HG02943 (cell line): Measurements from ENCODE around the gene TBR1.

ENCODE experiments used
- ATAC-seq: cut with Tn5 transposase; IDR thresholded peaks from one replicate; pipeline ENCODE4 v1.9.1; 2021; ENCODE audit warnings: mild to moderate bottlenecking, low read depth, moderate library complexity; ENCODE audit not compliant: unreplicated experiment

TBR1 gene

GRCh38 chr2:161415987-161416707, at the start of gene TBR1:
TSS of gene TBR1 (plus strand) at chr2:161416297. CDS start at chr2:161416411, 114 bp downstream.
- no peak for ATAC-seq

- ATAC-seq: no peak
Observed at GRCh38 chr2:161367675-161368074, 48.4 kb upstream of the TBR1 start.

- ATAC-seq: no peak
Observed at GRCh38 chr2:161369311-161369710, 46.8 kb upstream of the TBR1 start.

GRCh38 chr2:161370981-161371380, 45.1 kb upstream of the TBR1 start:
- ATAC-seq: no peak

- no peak for ATAC-seq
Observed at GRCh38 chr2:161371869-161372268, 44.2 kb upstream of the TBR1 start.

- ATAC-seq: no peak
Observed at GRCh38 chr2:161373942-161374341, 42.2 kb upstream of the TBR1 start.

GRCh38 chr2:161374446-161374845, 41.7 kb upstream of the TBR1 start:
- no peak for ATAC-seq

- no peak for ATAC-seq
Observed at GRCh38 chr2:161379740-161380139, 36.4 kb upstream of the TBR1 start.

- ATAC-seq: no peak
Observed at GRCh38 chr2:161381546-161381945, 34.6 kb upstream of the TBR1 start.

GRCh38 chr2:161382747-161383146, 33.4 kb upstream of the TBR1 start:
- no peak for ATAC-seq

- peak; percentile 74 for ATAC-seq
Observed at GRCh38 chr2:161384864-161385263, 31.2 kb upstream of the TBR1 start.

- peak; percentile 49 for ATAC-seq
Observed at GRCh38 chr2:161386228-161386824, 29.8 kb upstream of the TBR1 start.

- ATAC-seq: no peak
Observed at GRCh38 chr2:161388146-161388779, 27.8 kb upstream of the TBR1 start.

GRCh38 chr2:161391737-161392506, 24.2 kb upstream of the TBR1 start:
- no peak for ATAC-seq

GRCh38 chr2:161400076-161400475, 16.0 kb upstream of the TBR1 start:
- ATAC-seq: no peak

GRCh38 chr2:161402297-161402696, 13.8 kb upstream of the TBR1 start:
- no peak for ATAC-seq

- ATAC-seq: no peak
Observed at GRCh38 chr2:161406316-161406715, 9.8 kb upstream of the TBR1 start.

- ATAC-seq: no peak
Observed at GRCh38 chr2:161407597-161407996, 8.5 kb upstream of the TBR1 start.

GRCh38 chr2:161409308-161409907, 6.7 kb upstream of the TBR1 start:
- ATAC-seq: no peak

- ATAC-seq: no peak
Observed at GRCh38 chr2:161412346-161412745, 3.8 kb upstream of the TBR1 start.
